IPS-18a (cell line): ENCODE results near the gene LOXL4.

Experiments used
- H3K27ac ChIP-seq: one replicate; pipeline ENCODE4 v1.5.1; 2013; ENCODE audit warnings: low read length
- H3K27me3 ChIP-seq: one replicate; pipeline ENCODE4 v1.6.1; 2013; ENCODE audit warnings: mild to moderate bottlenecking, low read length; ENCODE audit not compliant: control insufficient read depth, insufficient read depth
- H3K36me3 ChIP-seq: one replicate; pipeline ENCODE4 v1.6.1; 2013; ENCODE audit warnings: low read depth, low read length; ENCODE audit not compliant: control insufficient read depth
- H3K4me1 ChIP-seq: one replicate; pipeline ENCODE4 v1.6.1; 2013; ENCODE audit warnings: low read depth, low read length; ENCODE audit not compliant: control insufficient read depth
- H3K4me3 ChIP-seq: one replicate; pipeline ENCODE4 v1.5.1; 2013; ENCODE audit warnings: low read length
- H3K9ac ChIP-seq: one replicate; pipeline ENCODE4 v1.6.1; 2013; ENCODE audit warnings: mild to moderate bottlenecking, low read length, moderate library complexity
- H3K9me3 ChIP-seq: one replicate; pipeline ENCODE4 v1.6.1; 2013; ENCODE audit warnings: low read depth, low read length; ENCODE audit not compliant: control insufficient read depth

The LOXL4 gene

GRCh38 chr10:98205351-98205750 lies 62.6 kb downstream of the LOXL4 start:
- Histone ChIP-seq H3K4me1 (no peaks in the 10 kb centered on the region), H3K27ac (no peak overlapping the region), H3K36me3 (peaks cover 8% of the 10 kb centered on the region), H3K9me3 (no peaks in the 10 kb centered on the region), H3K4me3 (no peak overlapping the region), H3K9ac (no peak overlapping the region), H3K27me3 (no peaks in the 10 kb centered on the region)

- H3K9me3 ChIP-seq, result no peaks in the 10 kb centered on the region
- no peaks in the 10 kb centered on the region for H3K4me1 ChIP-seq
- no peak overlapping the region for H3K4me3 ChIP-seq
- H3K9ac ChIP-seq, result no peak overlapping the region
- H3K27me3 ChIP-seq, result no peaks in the 10 kb centered on the region
- H3K36me3 ChIP-seq, result no peaks in the 10 kb centered on the region
- H3K27ac ChIP-seq, result no peak overlapping the region
These were observed 65.6 kb downstream of the LOXL4 start for GRCh38 chr10:98202378-98202777.

- Histone ChIP-seq H3K9ac (no peak overlapping the region), H3K4me1 (no peaks in the 10 kb centered on the region), H3K4me3 (no peak overlapping the region), H3K27me3 (no peaks in the 10 kb centered on the region), H3K9me3 (no peaks in the 10 kb centered on the region), H3K27ac (no peak overlapping the region), H3K36me3 (no peaks in the 10 kb centered on the region)
These were observed 66.2 kb downstream of the LOXL4 start for GRCh38 chr10:98201760-98202159.
